NCI-H146 (cell line): ENCODE measurements around the gene ZNF322.
"Not testable (repeated sequence)": the region's sequence is repeated elsewhere in the genome, so short reads cannot be mapped to it uniquely, and the experiment has no call there.

Experiments
- DNase-seq: peaks from one replicate; lab custom pipeline; 2025; lab: John Stamatoyannopoulos, UW

ZNF322 gene, protein sequence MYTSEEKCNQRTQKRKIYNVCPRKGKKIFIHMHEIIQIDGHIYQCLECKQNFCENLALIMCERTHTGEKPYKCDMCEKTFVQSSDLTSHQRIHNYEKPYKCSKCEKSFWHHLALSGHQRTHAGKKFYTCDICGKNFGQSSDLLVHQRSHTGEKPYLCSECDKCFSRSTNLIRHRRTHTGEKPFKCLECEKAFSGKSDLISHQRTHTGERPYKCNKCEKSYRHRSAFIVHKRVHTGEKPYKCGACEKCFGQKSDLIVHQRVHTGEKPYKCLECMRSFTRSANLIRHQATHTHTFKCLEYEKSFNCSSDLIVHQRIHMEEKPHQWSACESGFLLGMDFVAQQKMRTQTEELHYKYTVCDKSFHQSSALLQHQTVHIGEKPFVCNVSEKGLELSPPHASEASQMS

DNA sequence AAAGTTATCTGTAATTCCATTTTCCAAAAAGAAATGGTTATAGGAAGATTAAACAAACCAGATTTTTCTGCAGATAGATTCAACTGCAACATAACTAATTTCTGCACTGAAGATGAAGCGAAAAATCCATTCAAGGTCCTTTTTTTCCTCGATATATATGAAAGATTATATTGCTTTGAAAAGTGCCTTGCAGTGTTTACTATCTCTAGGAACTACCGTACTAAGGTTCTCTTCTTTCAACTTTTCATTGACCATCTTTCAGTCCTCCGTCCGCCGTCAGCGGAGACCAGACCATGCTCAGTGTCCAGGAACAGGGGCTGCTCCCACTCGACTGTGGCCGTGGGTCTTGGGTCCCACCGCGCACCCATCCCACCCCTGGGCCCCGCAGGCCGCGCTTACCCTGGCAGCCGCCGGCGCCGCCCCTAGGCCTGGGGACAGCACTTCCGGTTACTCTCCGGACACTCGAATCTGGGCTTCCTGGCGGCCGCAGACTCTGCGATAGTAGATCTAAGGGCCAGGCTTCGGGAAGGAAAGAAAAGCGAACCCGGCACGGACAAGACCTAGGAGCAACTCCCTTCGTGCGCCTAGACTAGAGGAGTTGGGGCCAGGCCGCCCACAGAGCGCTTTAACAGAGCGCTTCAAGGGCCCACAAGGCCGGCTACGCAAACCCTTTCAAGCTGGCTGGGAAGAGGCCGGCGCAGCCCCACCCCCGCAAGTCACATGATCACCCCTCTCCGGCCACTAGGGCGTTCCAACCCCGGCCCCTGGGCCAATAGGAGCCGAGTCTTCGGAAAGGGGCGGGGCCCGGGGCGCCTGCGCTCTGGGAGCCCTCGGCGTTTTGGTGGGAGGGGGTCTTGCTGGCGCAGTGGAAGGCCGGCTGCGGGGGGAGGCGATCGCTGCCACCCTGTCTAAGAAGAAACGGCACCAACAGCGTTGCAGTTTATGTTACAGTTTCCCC lies at the start of gene ZNF322:
ZNF322 (minus strand) TSS at position 705 of the 958 bp plus-strand sequence. CDS start 21,193 bp downstream, outside the sequence.
- DNase-seq = peak; percentile 96

DNA sequence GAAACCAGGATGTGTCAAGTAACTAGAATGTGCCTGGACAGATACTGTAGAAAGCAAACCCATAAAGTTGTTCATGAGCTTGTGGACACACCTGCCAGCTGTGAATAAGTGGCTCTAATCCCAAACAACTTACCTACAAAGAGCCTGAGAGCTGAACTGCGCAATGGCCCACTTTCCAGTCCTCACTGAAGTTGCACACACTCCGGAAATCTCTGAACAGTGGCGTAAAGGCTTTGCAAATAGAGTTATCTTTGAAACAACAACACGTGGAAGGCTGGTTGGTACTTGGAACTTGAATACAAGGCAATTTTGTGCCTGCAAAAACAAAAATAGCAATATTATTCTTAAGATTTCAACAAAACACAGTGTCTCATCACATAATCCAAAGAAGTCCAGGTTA lies 46.2 kb upstream of the ZNF322 start:
- DNase-seq = not testable (repeated sequence)

DNA sequence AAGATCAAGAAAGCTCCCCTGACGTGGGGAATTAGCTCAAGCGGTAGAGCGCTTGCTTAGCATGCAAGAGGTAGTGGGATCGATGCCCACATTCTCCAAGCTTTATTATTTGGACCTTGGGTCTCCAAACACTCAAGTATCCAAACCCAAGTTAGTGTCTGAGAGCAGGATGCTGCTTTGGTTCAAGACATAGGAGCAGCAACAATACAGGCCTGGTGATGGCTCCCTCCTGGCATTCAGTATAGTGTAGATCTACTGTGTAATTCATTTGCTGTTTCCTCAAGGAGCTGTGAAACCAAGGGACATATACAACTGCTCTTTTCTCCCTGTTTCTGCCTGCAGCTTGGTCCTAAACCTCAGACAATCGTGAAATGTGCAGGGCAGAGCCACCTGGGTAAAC lies 45.8 kb upstream of the ZNF322 start:
- not testable (repeated sequence) for DNase-seq

DNA sequence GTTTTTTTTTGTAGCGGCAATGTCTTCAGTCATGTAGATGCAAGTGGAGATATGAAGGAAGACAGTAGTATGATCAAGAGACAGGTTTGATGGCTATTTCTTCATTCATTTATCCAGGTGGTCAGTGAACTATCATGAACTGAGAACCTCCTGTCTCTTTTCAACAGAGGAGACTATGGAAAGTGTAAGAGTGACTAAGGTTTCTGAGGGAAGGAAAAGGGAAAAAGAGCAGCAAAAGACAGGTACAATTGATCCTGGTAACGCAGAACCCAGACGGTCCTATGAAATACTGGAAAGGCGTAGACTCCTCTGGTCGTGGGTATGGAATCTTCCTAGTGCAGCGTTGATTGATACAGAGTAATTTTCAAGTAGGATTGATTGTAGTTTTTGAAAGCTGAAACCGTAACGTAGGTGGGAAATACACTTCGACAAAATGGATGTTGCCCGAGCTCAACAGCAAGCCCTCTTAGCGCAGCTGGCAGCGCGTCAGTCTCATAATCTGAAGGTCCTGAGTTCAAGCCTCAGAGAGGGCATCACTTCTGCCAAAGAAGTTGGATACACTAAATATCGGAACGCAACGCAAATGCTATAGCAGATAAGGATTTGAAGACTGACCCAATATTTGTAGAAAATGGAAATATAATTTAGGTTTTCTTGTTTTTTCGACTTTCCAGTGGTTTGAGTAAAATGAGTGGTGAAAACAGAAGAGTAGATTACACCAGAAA lies 41.6 kb upstream of the ZNF322 start:
- DNase-seq = not testable (repeated sequence)

DNA sequence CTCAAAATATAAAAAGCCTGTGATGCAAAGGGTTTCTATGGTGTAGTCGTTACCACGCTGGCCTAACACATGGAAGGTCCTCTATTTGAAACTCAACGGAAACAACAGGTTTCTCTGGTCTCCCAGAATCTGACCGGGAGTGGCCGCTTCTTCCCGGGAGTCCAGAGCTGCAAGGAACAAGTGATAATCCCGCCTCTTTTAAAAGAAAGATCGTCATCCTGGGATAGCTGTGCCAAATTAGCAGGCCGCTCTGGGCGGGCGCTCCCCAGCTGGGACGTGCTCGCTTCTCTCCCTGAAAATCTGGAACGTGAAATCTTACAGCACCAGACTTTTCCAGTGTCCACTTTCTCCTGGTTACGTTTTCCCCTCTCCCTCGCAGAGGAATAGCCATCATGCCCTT lies 38.0 kb upstream of the ZNF322 start:
- not testable (repeated sequence) for DNase-seq

DNA sequence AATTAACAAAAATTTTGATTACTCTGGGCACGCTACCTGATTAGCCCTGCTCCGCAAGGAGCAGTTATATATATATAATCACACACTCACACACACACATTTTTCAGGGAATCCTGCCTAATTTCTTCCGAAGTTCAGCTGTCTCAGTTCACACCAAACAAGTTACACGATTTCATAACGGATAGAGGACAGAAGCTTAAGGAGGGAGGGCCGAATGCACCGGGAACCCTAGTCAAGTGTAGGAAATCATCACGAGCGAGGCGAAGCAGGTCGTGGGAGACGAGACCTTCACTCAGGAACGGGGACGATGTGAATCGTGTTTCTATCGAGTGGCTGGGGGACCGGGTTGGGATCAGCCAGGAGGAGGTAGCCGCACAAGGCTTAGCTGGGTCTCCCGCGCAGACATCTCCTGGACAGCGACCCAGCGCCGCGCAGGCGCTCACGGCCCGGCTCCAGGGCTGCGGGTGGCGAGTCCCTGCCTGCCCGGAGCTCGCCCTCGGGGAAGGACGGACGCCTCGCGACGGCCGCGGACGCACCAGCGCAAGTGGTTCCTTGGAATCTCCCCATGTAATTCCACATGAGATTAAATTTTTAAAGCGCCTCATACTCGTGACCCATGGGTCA lies 29.9 kb upstream of the ZNF322 start:
- DNase-seq = not testable (repeated sequence)

DNA sequence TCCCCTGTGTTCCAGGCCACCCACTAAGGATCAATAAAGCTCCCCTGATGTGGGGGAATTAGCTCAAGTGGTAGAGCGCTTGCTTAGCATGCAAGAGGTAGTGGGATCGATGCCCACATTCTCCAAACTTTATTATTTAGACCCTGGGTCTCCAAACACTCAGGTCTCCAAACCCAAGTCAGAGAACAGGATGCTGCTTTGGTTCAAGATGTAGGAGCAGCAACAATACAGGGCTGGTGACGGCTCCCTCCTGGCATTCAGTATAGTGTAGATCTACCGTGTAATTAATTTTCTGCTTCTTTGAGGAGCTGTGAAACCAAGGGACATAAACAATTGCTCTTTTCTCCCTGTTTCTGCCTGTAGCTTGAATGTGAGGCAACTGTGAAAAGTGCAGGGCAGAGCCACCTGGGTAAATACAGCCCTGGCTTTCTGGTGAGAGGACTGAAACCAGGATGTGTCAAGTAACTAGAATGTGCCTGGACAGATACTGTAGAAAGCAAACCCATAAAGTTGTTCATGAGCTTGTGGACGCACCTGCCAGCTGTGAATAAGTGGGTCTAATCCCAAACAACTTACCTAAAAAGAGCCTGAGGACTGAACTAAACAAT lies 23.0 kb upstream of the ZNF322 start:
- DNase-seq = not testable (repeated sequence)

DNA sequence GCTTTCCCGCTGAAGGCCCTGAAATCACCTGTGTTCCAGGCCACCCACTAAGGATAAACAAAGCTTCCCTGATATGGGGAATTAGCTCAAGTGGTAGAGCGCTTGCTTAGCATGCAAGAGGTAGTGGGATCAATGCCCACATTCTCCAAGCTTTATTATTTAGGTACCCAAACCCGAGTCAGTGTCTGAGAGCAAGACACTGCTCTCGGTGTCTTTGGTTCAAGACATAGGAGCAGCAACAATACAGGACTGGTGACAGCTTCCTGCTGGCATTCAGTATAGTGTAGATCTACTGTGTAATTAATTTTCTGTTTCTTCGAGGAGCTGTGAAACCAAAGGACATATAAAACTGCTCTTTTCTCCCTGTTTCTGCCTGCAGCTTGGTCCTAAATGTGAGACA lies 13.7 kb upstream of the ZNF322 start:
- not testable (repeated sequence) for DNase-seq

DNA sequence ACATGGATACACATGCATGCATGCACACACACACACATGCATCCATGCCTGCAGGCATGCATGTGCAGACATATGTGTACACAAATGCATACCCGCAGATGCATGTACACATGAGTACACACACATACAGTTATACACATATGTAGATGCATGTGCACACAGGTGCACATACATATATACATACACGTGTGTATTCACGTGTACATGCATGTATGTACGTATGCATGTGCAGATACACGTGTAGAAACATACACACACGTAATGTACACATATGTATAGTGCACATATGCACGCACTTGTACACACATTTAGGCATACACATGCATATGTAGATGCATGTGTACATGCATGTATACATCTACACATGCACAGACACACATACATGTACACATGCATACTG lies 11.0 kb upstream of the ZNF322 start:
- not testable (repeated sequence) for DNase-seq

DNA sequence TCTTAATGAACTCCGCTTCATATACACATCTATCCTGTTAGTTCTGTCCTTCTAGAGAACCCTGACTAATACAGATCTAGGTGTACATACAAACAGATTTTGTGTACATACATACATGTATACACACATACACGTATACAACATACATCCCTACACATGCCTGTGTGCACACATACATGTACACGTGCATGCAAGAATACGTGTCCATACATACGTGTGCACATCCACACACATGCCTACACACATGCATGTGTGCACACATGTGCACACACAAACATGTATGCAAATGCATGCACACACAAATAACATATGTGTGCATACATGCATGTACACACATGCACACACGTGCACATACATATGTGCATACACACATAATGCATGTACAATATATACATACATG lies 10.5 kb upstream of the ZNF322 start:
- DNase-seq = not testable (repeated sequence)

DNA sequence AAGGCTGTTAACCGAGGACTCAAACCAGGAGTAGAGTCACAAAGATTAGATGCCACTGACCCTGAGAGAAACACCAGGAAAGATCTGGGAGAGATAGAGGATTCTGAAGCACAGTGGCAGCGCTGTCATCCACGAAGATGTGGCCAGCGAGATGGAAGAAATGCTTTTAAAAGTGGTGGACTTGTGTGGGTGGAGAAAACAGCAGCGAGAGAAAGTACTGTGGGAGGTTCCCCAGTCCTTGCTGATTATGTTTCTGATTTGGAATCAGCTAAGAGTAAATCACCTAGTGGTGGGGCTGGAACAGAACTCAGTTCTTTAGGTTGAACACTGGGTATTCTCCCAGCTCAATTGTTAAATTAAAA lies 435 bp upstream of the ZNF322 start:
- no peak for DNase-seq

DNA sequence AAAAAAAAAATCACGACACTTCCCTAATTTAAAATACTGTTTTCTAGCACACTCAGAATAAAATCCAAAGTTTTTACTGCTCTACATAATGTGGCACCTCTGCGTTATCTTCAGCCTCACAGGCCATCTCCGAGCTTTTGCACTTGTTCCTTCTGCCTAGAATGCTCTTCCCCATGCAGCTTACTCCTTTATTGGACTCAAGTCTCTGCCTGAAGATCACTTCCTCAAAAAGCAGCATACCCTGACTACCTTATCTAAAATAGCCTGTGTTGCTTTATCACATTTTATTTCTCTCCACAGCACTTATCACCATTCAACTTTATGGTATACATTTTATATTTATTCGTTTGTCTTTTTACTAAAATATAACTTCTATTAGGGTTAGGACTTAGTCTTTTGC lies 2.3 kb downstream of the ZNF322 start:
- no peak for DNase-seq

DNA sequence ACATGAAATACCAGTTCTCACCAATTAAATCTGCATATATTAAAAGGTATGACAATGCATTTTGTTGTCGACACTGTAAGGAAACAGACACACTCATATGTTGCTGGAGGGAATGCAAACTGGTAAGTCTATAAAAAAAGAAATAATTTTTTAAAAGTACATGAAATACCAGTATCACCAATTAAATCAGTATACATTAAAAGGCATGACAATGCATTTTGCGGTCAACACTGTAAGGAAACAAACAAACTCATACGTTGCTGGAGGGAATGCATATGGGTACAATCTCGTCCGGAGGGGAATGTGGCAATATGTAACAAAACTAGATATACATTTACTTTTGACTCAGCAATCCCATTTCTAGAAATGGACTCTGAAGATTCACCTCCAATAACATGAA lies 6.5 kb downstream of the ZNF322 start:
- DNase-seq = no peak

DNA sequence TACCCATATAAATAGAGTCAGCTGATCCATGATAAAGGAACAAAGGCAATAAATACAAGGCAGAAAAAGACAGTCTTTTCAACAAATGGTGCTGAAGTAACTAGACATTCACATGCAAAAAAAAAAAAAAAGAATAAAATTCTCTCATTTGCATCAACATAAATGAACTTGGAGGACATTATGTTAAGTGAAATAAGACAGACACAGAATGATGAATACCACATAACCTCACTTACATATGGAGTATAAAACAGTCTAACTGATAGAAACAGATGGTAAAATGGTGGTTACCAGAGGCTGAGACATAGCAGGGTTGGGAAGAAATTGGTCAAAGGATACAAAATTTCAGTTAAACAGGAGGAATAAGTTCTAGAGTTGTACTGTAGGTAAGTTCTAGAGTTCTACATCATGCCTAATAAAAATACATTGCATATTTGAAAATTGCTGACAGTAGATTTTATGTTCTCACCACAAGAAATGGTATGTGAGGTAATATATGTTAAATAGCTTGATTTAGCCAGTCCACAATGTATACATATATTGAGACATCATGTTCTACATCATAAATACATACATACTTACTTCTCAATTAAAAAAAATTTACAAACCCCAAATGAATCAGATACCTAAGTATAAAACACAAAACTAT lies 8.3 kb downstream of the ZNF322 start:
- DNase-seq = no peak

DNA sequence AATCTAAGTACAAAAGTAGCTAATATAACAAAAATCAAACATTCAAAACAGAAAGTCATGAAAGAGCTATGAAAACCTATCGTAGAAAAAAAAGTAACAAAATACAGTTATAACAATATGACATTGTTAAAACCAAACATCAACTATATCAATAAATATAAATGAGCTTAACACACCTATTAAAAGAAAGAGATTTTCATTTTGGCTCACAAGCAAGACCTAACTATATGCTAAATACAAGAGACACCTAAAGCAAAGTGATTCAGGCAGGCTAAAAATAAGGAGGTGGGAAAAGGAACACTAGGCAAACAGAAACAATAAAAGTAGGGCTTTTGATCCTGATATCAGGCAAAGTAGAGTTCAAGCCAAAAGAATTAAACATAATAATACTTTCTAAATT lies 13.5 kb downstream of the ZNF322 start:
- no peak for DNase-seq

DNA sequence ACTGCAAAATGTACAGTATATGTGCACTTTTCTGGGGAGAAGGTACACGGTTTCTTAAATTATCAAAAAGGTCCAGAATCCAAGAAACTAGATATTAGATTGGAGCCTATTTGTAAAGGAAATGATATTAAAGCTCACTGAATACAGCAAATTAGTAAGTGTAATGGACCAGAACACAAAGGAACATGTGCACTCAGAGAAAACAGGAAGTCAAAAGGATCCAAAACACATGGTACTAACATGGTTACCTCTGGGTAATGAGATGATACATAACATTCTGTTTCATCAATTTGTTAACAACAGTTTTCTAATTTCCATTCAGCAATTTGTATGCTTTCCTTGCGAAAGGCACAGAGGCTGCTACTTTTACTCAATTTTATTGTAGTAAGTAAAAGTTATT lies 18.7 kb downstream of the ZNF322 start:
- DNase-seq = no peak

DNA sequence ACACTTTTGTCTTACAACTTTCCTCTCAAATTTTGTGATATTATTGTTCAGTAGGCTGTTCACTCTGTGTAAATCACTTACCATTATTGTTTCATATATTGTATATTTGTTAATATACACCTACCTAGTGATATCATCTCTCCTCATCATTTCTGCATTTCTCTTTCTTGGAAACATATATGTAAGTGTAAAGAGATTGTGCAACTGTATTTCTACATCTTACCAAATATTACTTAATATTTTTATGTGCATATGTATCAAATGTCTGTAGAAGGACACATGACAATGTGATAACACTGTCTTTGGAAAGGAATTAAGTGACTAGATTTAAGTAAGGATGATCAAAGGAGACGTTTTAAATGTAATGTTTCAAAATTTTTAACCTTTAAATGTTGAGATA lies 30.2 kb downstream of the ZNF322 start:
- DNase-seq = no peak

DNA sequence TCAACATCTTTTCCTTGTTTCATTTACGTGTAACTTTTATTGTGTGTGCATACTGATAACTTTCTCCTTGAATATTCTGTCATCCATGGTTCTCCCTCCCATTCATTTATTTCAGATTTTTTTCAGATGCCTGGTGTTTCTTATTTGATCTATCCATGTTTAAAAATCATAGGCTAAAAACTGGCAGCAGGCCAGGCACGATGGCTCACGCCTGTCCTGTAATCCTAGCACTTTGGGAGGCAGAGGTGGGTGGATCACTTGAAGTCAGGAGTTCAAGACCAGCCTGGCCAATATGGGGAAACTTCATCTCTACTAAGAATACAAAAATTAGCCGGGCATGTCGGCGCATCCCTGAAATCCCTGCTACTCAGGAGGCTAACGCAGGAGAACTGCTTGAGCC lies 31.7 kb downstream of the ZNF322 start:
- no peak for DNase-seq

DNA sequence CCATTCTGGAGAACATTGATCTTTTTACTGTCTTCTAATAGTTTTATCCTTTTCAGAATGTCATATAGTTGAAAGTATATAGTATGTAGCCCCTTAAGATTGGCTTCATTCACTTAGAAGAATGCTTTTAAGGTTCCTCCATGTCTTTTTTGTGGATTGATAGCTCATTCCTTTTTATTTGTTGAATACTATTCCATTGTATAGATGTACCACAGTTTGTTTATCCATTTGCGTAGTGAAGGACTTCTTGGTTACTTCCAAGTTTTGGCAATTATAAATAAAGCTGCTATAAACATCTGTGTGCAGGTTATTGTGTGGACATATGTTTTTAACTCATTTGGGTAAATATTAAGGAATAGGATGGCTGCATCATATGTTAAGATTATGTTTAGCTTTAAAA lies 35.0 kb downstream of the ZNF322 start:
- no peak for DNase-seq

DNA sequence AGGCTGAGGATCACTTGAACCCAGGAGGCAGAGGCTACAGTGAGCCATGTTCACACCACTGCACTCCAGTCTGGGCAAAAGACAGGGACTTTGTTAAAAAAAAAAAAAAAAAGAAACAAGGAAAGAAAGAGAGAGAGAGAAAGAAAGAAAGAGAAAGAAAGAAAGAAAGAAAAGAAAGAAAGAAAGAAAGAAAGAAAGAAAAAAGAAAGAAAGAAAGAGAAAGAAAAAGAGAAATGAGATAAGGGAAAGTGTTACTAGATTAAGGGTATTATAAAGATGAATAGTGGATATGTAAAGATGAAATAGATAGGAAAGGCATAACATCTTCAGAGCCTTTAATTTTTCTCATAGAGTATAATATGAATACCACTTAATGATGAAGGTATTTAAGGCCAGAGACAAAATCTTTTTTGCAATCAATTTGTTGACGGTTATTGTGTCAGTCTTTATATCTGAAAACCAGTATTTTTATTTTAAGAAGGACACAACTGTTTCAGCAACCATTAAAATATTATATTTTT lies 36.1 kb downstream of the ZNF322 start:
- DNase-seq = no peak
